K562 (cell line): ENCODE measurements around the gene VPS13D. TPM values are rescaled to one million over a fixed set of nuclear protein-coding genes. Genes with fewer than 3 reads are reported as not detected.

Experiments
- MYBL2 ChIP-seq, 2 experiments: fragments of 450-650 bp in 1 of 2; sonication (generic) in 1 of 2; formaldehyde crosslinking in 1 of 2; IDR thresholded peaks; 2 replicates each; pipeline versions ENCODE4 v1.6.1 to v1.8.1; 2017 to 2022; ENCODE audit warnings: borderline replicate concordance in 1 of 2, inconsistent platforms in 1 of 2, low read depth in 1 of 2, mild to moderate bottlenecking in 1 of 2, missing genetic modification reagents in 1 of 2, moderate library complexity in 1 of 2
- ZNF431 ChIP-seq: sonication (generic); formaldehyde crosslinking; IDR thresholded peaks from 2 replicates; pipeline ENCODE4 v1.8.0; 2022; ENCODE audit warnings: mild to moderate bottlenecking, missing genetic modification reagents
- polyA plus RNA-seq, 8 experiments: library from polyadenylated mRNA; depleted of rRNA in 4 of 8; stranded (reverse) in 5 of 8; unstranded in 3 of 8; fragments of >200 nt; fragmentation: Nextera tagmentation in 2 of 8; fragmentation: Illumina TruSeq in 1 of 8; extraction: Ambion mirVana in 2 of 8; extraction: Trizol in 1 of 8; gene quantifications; 2 replicates each; pipeline versions ENCODE4 v1.2.1 to v1.2.3, GENCODE V29; 2011 to 2014; ENCODE audit warnings: inconsistent platforms in 1 of 8, missing spikeins in 1 of 8
- total RNA-seq, 7 experiments: library from RNA; depleted of rRNA in 6 of 7; stranded (reverse); fragments of >200 nt in 6 of 7; fragmentation: Illumina TruSeq in 2 of 7; extraction: Trizol in 2 of 7; gene quantifications; 2 replicates each; pipeline versions ENCODE4 v1.2.1 to v1.2.3, GENCODE V29; 2011 to 2021; ENCODE audit warnings: low replicate concordance in 1 of 7
- TF ChIP-seq, protein P1 (sequence below), 2 experiments: fragments of 450-650 bp; formaldehyde crosslinking in 1 of 2; IDR thresholded peaks; 2 replicates each; pipeline versions ENCODE4 v1.4.0 to v1.6.1; 2014 to 2020; ENCODE audit warnings: mild to moderate bottlenecking in 2 of 2, borderline replicate concordance in 1 of 2, low read depth in 1 of 2

The VPS13D gene
- total and polyA plus RNA-seq, 9 of the 15 experiments (the other 6 are each of a cell fraction or from before 2014, with no cell fraction given), result 6.1 to 51.5 (median 38.5) TPM

DNA sequence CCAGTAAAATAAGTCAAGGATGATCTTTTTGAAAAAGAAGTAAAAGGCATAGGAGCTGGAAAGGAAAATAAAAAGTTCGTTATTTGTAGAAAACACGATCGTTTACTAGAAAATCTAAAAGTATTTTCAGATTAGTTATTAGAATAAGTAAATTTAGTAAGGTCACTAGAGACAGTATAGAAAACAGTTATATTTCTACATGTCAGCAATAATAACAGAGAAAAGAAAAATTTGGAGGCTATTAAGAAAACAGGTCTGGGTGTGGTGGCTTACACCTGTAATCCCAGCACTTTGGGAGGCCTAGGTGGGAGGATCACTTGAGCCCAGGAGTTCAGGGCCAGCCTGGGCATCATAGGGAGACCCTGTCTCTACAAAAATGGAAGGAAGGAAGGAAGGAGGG lies 181.3 kb downstream of the VPS13D start (continued):
- TF ChIP-seq, protein P1, sequence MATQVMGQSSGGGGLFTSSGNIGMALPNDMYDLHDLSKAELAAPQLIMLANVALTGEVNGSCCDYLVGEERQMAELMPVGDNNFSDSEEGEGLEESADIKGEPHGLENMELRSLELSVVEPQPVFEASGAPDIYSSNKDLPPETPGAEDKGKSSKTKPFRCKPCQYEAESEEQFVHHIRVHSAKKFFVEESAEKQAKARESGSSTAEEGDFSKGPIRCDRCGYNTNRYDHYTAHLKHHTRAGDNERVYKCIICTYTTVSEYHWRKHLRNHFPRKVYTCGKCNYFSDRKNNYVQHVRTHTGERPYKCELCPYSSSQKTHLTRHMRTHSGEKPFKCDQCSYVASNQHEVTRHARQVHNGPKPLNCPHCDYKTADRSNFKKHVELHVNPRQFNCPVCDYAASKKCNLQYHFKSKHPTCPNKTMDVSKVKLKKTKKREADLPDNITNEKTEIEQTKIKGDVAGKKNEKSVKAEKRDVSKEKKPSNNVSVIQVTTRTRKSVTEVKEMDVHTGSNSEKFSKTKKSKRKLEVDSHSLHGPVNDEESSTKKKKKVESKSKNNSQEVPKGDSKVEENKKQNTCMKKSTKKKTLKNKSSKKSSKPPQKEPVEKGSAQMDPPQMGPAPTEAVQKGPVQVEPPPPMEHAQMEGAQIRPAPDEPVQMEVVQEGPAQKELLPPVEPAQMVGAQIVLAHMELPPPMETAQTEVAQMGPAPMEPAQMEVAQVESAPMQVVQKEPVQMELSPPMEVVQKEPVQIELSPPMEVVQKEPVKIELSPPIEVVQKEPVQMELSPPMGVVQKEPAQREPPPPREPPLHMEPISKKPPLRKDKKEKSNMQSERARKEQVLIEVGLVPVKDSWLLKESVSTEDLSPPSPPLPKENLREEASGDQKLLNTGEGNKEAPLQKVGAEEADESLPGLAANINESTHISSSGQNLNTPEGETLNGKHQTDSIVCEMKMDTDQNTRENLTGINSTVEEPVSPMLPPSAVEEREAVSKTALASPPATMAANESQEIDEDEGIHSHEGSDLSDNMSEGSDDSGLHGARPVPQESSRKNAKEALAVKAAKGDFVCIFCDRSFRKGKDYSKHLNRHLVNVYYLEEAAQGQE (IDR thresholded peaks at IDR 0.05; ENCODE audit: borderline replicate concordance), result no peak
- TF ChIP-seq, protein P1 (CRISPR knock-in tag; IDR thresholded peaks at IDR 0.05; ENCODE audit: low read depth), result no peak
- TF ChIP-seq ZNF431 (no peak), MYBL2 (IDR thresholded peaks at IDR 0.05; ENCODE audit: low read depth) (peak; percentile 7; the same call in 1 of the 2 replicates), MYBL2 (CRISPR knock-in tag; IDR thresholded peaks at IDR 0.05; ENCODE audit: borderline replicate concordance) (no peak)
